HG03039 (cell line): ENCODE measurements around the gene PTPRD.

Experiments
- ATAC-seq: cut with Tn5 transposase; IDR thresholded peaks from one replicate; pipeline ENCODE4 v1.9.1; 2021; ENCODE audit warnings: mild to moderate bottlenecking, moderate library complexity; ENCODE audit not compliant: unreplicated experiment

The PTPRD gene

DNA sequence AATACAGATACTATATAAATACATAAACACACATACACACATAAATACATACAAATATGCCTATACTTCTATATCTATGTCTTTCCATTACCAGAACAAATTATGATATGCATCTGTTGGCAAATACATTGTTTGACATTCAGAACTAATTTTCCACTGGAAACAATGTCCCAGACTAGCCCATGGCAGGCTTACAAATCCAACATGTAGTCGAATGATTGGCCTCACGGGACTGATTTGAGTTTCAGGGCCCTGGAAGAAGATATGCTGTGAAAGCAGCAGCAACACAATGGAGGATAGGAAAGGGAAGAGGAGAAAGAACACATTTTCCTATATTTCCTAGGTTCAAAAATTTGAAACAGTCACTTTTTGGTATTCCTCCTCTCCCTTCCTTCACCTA lies 1932.1 kb downstream of the PTPRD start:
- ATAC-seq, result no peak

- ATAC-seq, result no peak
Observed at GRCh38 chr9:8680157-8680556, 1932.6 kb downstream of the PTPRD start.

GRCh38 chr9:8679371-8679822 lies 1933.4 kb downstream of the PTPRD start:
- no peak for ATAC-seq

DNA sequence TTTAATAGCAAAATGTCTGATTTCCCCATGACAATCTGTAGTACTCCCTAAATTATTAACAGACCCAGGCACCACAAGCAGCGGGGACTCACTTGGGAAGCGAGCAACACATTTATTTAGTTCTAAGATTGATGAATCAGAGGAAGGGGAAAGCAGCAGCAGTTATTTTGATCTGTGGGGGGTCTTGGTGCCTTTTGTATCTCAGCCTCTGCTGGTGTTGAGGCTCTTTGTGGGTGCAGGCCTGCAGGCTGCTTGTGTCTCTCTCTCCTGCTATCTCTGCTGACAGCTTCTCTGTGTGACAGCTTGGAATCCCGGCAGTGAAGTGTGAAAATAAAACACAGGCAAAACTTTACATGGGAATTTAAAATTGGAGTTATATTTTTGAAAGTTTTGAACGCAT lies 1935.1 kb downstream of the PTPRD start:
- ATAC-seq, result no peak

- ATAC-seq, result no peak
Observed at GRCh38 chr9:8674536-8674935, 1938.3 kb downstream of the PTPRD start.

DNA sequence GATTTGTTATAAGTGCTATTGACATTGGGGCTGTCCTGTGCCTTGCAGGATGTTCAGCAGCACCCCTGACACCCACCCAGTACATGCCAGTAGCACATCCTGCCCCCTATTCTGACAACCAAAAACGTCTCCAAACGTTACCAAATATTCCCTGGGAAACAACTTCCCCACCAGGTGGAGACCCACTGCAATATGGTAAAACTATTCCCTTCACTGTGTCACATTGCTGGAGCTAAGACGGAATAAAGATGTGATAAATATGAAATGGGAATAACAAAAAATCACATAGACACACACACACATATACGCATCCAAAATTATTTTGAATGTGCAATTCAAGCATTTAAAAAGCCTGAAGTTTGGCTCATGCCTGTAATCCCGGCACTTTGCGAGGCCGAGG lies 1939.0 kb downstream of the PTPRD start:
- no peak for ATAC-seq

- ATAC-seq, result no peak
Observed at GRCh38 chr9:8670751-8671150, 1942.1 kb downstream of the PTPRD start.

GRCh38 chr9:8668751-8669150 lies 1944.1 kb downstream of the PTPRD start:
- ATAC-seq, result no peak

DNA sequence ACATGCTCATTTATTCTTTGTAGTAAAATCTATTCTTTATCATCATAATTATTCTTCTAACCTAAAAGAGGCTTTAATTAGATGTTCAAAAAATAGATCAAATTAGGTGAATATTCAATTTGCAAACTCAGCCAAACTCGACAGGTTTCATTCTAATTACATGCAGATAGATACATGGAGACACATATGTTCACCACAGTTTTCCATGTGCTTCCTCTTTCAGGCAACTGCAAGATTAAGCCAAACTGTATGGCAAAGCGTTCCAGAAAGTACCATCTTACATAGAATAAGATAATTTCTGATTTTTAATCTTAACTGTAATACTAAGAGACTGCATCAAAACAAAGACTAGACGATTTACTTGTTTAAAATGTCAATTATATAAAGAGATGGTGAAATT lies 1944.6 kb downstream of the PTPRD start:
- no peak for ATAC-seq

- no peak for ATAC-seq
Observed at GRCh38 chr9:8666060-8666459, 1946.7 kb downstream of the PTPRD start.

DNA sequence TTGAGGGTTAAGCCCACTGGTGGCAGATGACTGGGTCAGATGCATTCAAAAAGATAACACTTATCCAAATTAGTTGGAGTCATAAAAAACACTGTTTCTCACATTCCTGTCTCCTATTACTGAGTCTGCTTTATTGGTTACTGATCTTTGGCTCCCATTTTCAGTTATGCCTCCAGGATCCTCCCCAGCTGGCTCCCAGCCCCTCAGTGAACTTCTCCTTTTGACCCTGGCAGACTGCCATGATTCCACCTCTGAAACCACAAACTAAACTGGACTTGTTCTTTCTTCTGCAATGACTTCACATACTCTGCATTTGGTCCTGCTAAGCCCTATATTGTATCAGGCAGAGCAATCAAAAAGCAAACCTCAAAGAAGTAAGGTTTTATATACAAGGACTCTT lies 1952.4 kb downstream of the PTPRD start:
- ATAC-seq, result no peak

GRCh38 chr9:8659108-8659507 lies 1953.7 kb downstream of the PTPRD start:
- ATAC-seq, result no peak

DNA sequence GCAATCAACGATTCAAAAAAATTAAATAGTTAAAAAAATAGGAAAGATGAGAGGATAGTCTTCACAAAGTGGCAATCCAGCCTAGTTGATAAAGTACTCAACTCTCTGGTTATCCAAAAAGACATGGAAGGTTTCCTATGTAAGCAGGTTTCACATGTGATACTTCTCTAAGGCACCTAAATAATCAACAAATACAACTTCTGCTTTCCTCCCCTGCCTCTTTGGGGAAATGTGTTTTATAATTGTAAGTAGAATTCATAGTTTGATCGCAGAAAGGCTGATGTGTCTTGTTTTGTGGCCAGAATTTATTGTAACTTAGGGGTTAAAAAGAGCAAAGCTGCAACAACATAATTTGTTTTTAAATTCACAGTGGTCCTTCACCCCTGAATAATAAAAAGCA lies 1957.7 kb downstream of the PTPRD start:
- ATAC-seq, result no peak

- no peak for ATAC-seq
Observed at GRCh38 chr9:8653855-8654254, 1958.9 kb downstream of the PTPRD start.

DNA sequence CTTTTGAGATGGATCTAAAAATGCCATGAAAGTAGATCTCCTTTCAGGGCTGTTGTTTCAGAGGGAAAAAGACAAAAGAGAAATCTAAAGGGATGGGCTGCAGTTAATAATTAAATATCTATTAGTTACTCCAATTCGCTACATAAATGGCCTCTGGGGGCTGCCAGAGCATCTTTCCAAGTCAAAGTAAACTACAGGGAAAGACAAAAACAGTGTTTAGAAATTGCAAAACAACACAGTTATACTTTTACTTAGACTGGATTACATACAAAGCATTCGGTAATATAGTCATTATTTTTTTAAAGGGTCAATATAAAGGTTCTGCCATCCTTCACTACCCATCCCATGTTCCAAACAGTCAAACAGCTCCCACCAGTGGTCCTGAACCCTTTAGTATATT lies 1959.7 kb downstream of the PTPRD start:
- ATAC-seq, result no peak

GRCh38 chr9:8652255-8652654 lies 1960.5 kb downstream of the PTPRD start:
- no peak for ATAC-seq

GRCh38 chr9:8651846-8652215 lies 1961.0 kb downstream of the PTPRD start:
- ATAC-seq, result no peak

- no peak for ATAC-seq
Observed at GRCh38 chr9:8651070-8651845, 1961.5 kb downstream of the PTPRD start.

DNA sequence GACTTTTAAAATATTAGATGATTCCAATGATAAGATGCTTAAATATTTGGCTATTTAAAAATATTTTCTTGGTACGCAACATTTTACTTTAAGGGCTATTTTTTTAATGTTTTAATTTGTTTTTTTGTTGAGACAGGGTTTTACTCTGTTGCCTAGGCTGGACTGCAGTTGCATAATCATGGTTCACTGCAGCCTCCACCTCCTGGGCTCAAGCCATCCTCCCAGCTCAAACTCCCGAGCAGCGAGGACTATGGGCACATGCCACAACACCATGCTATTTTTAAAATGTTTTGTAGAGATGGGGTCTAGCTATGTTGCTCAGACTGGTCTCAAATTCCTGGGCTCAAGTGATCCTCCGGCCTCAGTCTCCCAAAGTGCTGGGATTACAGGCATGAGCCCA lies 1963.0 kb downstream of the PTPRD start:
- no peak for ATAC-seq

DNA sequence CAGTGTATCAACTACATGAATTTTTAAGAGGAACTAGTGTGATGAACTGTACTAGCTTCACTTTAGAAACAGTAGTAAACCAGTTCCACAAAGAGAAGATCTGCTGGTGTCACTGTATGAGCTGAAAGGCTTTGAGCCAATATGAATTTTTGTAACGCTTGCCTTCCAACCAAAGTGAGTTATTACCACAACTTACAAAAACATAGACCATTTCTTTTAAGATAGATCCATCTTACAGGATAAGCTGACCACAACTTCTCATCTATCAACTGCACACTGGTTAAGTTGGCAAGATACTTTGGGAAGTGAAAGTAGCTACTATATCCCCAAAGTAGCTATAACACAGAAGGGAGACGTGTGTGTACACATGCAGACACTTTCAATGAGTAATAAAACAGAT lies 1963.6 kb downstream of the PTPRD start:
- ATAC-seq, result no peak

GRCh38 chr9:8648271-8648845 lies 1964.4 kb downstream of the PTPRD start:
- no peak for ATAC-seq

DNA sequence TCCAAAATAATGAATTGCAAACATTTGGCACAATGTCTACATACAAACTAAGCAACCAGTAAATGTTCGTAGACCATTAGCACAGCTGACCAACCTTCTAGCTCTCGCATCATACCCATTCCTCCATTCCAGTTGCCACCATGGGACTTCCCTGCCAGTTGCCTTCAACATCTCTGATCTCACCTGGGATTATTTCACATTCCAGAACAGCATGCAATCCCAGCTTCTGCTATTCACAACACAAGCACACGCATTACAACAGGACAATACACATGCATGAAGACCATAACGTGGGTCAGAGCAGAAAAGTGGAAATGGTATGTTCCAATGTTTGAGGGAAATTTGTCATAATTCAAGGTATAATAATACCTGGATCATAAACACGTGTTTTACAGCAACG lies 1965.0 kb downstream of the PTPRD start:
- no peak for ATAC-seq

DNA sequence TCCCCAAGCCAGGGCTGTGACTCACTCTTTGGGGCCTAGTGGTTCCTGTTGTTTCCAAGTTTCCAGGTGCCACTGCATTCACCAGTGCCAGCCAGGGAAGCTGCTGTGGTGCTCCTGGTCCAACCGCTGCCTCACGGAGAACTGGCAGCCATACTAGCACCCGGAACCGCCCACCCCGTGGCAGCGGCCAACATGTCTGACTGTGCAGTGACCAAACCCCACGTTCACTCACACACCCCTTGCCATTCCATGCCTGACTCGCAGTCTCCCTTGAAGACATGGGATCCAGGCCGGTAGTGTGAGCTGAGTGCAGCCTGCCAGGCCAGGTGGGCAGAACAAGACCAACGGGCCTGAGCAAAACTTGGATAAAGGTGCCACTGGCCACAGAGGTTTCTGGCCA lies 1968.2 kb downstream of the PTPRD start:
- ATAC-seq, result no peak
